Ovary (tissue), 10 donors: ENCODE data around the gene ITGAD. TPM values are rescaled to one million over a fixed set of nuclear protein-coding genes. Genes with fewer than 3 reads are reported as not detected.

ENCODE experiments used
- DNase-seq, 5 donors: peaks; one replicate each; pipeline ENCODE4 v3.0.0-alpha.2; 2019 to 2020
- H3K27ac ChIP-seq, 2 donors: fragments of 200-600 bp; one replicate each; pipeline versions ENCODE4 v1.5.1 to v1.8.0; 2019 to 2022
- H3K27me3 ChIP-seq: fragments of 200-600 bp; one replicate; pipeline ENCODE4 v1.8.0; 2022
- H3K36me3 ChIP-seq: fragments of 200-600 bp; sonication (generic); one replicate; pipeline ENCODE4 v1.5.1; 2019
- H3K4me1 ChIP-seq: one replicate; pipeline ENCODE4 v1.8.1; 2013; ENCODE audit warnings: mild to moderate bottlenecking, moderate library complexity; ENCODE audit not compliant: insufficient read depth
- H3K4me3 ChIP-seq: fragments of 200-600 bp; sonication (generic); one replicate; pipeline ENCODE4 v1.5.1; 2017
- H3K9me3 ChIP-seq, 2 donors: fragments of 200-600 bp in 1 of 2; sonication (generic) in 1 of 2; one replicate each; pipeline versions ENCODE4 v1.5.1 to v1.8.1; 2013 to 2019; ENCODE audit warnings: mild to moderate bottlenecking in 1 of 2, moderate library complexity in 1 of 2
- CTCF ChIP-seq, 3 donors: fragments of 450-650 bp in 2 of 3; fragments of 200-600 bp in 1 of 3; IDR thresholded peaks; one replicate each; pipeline versions ENCODE4 v1.5.1 to v1.8.0; 2016 to 2022; ENCODE audit warnings: antibody characterized with exemption in 3 of 3, mild to moderate bottlenecking in 1 of 3
- EP300 ChIP-seq: sonication (generic); formaldehyde crosslinking; IDR thresholded peaks from one replicate; pipeline ENCODE4 v1.6.1; 2017; ENCODE audit warnings: antibody characterized with exemption
- POLR2A ChIP-seq: fragments of 450-650 bp; IDR thresholded peaks from one replicate; pipeline ENCODE4 v1.6.1; 2017; ENCODE audit warnings: antibody characterized with exemption, mild to moderate bottlenecking, moderate library complexity
- WGBS, 3 donors: extraction: QIAGEN DNeasy Blood & Tissue Kit in 1 of 3; methylation state at CpG; one replicate each; pipeline versions ENCODE4 v1.1.5 to v1.1.7; 2013 to 2017; 5-methylcytosine and 5-hydroxymethylcytosine counted together
- intact Hi-C, 4 donors: fragments of 100-400 bp; cut with DNase I; formaldehyde crosslinking; loops; one replicate each; pipeline versions ENCODE4 v1.11.0 to v1.15.1; 2022 to 2023
- long read RNA-seq, 3 donors: library from polyadenylated mRNA in 2 of 3; unstranded in 2 of 3; transcript quantifications; one replicate each; pipeline ENCODE4 v2.0.0 and lab custom pipeline, GENCODE V29; 2021 to 2026
- polyA plus RNA-seq, 2 donors: library from polyadenylated mRNA; stranded (reverse); fragments of 200-250 nt in 1 of 2; fragments of 350-450 nt in 1 of 2; fragmentation: Illumina TruSeq in 1 of 2; extraction: RNeasy Lipid Tissue Mini Kit (QIAGEN cat#74804) in 1 of 2; gene quantifications; one replicate each; pipeline ENCODE4 v1.2.3, GENCODE V29; 2013 to 2014
- total RNA-seq, 7 donors: library from RNA; depleted of rRNA in 2 of 7; stranded (reverse); fragments of >200 nt in 2 of 7; fragmentation: NEBNext Ultra II Directional in 3 of 7; extraction: Animal tissue kit (Norgen Biotek cat#: 25700) in 3 of 7; gene quantifications; one replicate each; pipeline versions ENCODE4 v1.1.0 to v1.2.4, GENCODE V29; 2016 to 2023
- donor health status: DM: no; HTN: no; CAD: no; lungs with moderate emphysema.
- donor health status: DM: no; HTN: no; CAD: no.
- donor health status: Bipolar disorder and iron deficiency.
- donor health status: DM: yes; HTN: yes; CAD: no.
- donor health status: DM: no; HTN: no; CAD: no.
- donor health status: DM: yes; HTN: yes; CAD: no.

The ITGAD gene
- under 1 TPM in 2 of 7 donors, not detected in 5; 0.10 to 0.15 TPM for total RNA-seq
- polyA plus RNA-seq = 1 to 10 TPM in 1 of 2 donors, under 1 TPM in 1; 0.05 to 2.7 TPM
- long read RNA-seq, donor 1 = 0 reads
- long read RNA-seq, donor 2 = 0 reads
- long read RNA-seq, donor 3 = 0 reads

GRCh38 chr16:31393056-31393455 is at the start of gene ITGAD:
ITGAD (plus strand) TSS chr16:31393335; CDS start chr16:31393361, 26 bp downstream.
- no peaks in the 10 kb centered on the region for H3K27me3 ChIP-seq
- H3K27ac ChIP-seq = no peak within 1 kb of the TSS
- 56 to 66% (median 59%) methylated on average over 5 of the region's 5 CpGs for WGBS, 3 donors
- H3K4me1 ChIP-seq = no peaks in the 10 kb centered on the region
- no peaks in the 10 kb centered on the region for H3K36me3 ChIP-seq
- H3K9me3 ChIP-seq = no peaks in the 10 kb centered on the region
- TF ChIP-seq EP300 (no peak), CTCF (IDR thresholded peaks at IDR 0.05) (no peak), POLR2A (no peak)
- DNase-seq = no peak
- intact Hi-C loops = no loop called here
- no peak within 1 kb of the TSS for H3K4me3 ChIP-seq

GRCh38 chr16:31344712-31345111 is 48.4 kb upstream of the ITGAD start:
- Histone ChIP-seq H3K9me3 (no peaks in the 10 kb centered on the region), H3K4me1 (no peaks in the 10 kb centered on the region), H3K27me3 (no peaks in the 10 kb centered on the region), H3K27ac (no peak overlapping the region), H3K4me3 (no peak overlapping the region), H3K36me3 (no peaks in the 10 kb centered on the region)
- WGBS, 3 donors = 58 to 66% (median 62%) methylated on average over 9 of the region's 9 CpGs
- no peak for DNase-seq
- TF ChIP-seq CTCF (IDR thresholded peaks at IDR 0.05) = no peak
- no peak for TF ChIP-seq POLR2A
- TF ChIP-seq EP300 = no peak
- intact Hi-C loops = no loop called here

GRCh38 chr16:31347445-31347844 is 45.7 kb upstream of the ITGAD start:
- TF ChIP-seq CTCF (IDR thresholded peaks at IDR 0.05) (no peak), EP300 (no peak), POLR2A (no peak)
- no peaks in the 10 kb centered on the region for H3K36me3 ChIP-seq
- no peak overlapping the region for H3K4me3 ChIP-seq
- intact Hi-C loops = no loop called here
- H3K4me1 ChIP-seq = no peaks in the 10 kb centered on the region
- 78 to 80% (median 78%) methylated on average over 5 of the region's 5 CpGs for WGBS, 3 donors
- H3K27me3 ChIP-seq = no peaks in the 10 kb centered on the region
- H3K9me3 ChIP-seq = no peaks in the 10 kb centered on the region
- H3K27ac ChIP-seq = no peak overlapping the region
- no peak for DNase-seq

GRCh38 chr16:31348579-31348978 is 44.6 kb upstream of the ITGAD start:
- no peak for DNase-seq
- H3K4me1 ChIP-seq = no peaks in the 10 kb centered on the region
- H3K36me3 ChIP-seq = no peaks in the 10 kb centered on the region
- no peaks in the 10 kb centered on the region for H3K9me3 ChIP-seq
- no peak overlapping the region for H3K27ac ChIP-seq
- TF ChIP-seq POLR2A = no peak
- no peak for TF ChIP-seq EP300
- TF ChIP-seq CTCF (IDR thresholded peaks at IDR 0.05) = no peak
- 34 to 52% (median 45%) methylated on average over 3 of the region's 3 CpGs for WGBS, 3 donors
- intact Hi-C loops = no loop called here
- H3K27me3 ChIP-seq = no peaks in the 10 kb centered on the region
- H3K4me3 ChIP-seq = no peak overlapping the region
